H1 (cell line): ENCODE measurements around the gene NTRK2. TPM values are rescaled to one million over a fixed set of nuclear protein-coding genes. Genes with fewer than 3 reads are reported as not detected.

Experiments used
- POLR2A ChIP-seq, 2 experiments: IDR thresholded peaks; 1 replicate in 1 of 2; 2 replicates in 1 of 2; pipeline ENCODE4 v1.6.1; 2011; ENCODE audit warnings: low read depth in 2 of 2, low read length in 2 of 2, mild to moderate bottlenecking in 2 of 2; ENCODE audit errors: control extremely low read depth in 1 of 2
- polyA plus RNA-seq, 7 experiments: library from polyadenylated mRNA; depleted of rRNA in 3 of 7; stranded (reverse) in 5 of 7; unstranded in 2 of 7; fragments of >200 nt in 5 of 7; fragments of 200-250 nt in 2 of 7; gene quantifications; 1 replicate in 5 of 7; 2 replicates in 1 of 7; 4 replicates in 1 of 7; pipeline versions ENCODE4 v1.2.1 to v1.2.3, GENCODE V29; 2011 to 2013; ENCODE audit warnings: missing spikeins in 2 of 7, mixed read lengths in 2 of 7
- total RNA-seq: library from RNA; stranded (reverse); fragmentation: NEBNext Ultra II Directional; extraction: Animal tissue kit (Norgen Biotek cat#: 25700); gene quantifications from 2 replicates; pipeline ENCODE4 v1.2.1, GENCODE V29; 2021
- TF ChIP-seq, protein P1 (sequence below): fragments of 300-600 bp; sonication (generic); IDR thresholded peaks from 2 replicates; pipeline ENCODE4 v1.7.1; 2012; ENCODE audit warnings: low read length, moderate library complexity, mild to moderate bottlenecking, inconsistent platforms; ENCODE audit not compliant: insufficient replicate concordance

Gene NTRK2
- total and polyA plus RNA-seq, 2 of the 8 experiments (the other 6 are each of a cell fraction or from before 2014, with no cell fraction given) = 0.03 to 0.04 TPM

DNA sequence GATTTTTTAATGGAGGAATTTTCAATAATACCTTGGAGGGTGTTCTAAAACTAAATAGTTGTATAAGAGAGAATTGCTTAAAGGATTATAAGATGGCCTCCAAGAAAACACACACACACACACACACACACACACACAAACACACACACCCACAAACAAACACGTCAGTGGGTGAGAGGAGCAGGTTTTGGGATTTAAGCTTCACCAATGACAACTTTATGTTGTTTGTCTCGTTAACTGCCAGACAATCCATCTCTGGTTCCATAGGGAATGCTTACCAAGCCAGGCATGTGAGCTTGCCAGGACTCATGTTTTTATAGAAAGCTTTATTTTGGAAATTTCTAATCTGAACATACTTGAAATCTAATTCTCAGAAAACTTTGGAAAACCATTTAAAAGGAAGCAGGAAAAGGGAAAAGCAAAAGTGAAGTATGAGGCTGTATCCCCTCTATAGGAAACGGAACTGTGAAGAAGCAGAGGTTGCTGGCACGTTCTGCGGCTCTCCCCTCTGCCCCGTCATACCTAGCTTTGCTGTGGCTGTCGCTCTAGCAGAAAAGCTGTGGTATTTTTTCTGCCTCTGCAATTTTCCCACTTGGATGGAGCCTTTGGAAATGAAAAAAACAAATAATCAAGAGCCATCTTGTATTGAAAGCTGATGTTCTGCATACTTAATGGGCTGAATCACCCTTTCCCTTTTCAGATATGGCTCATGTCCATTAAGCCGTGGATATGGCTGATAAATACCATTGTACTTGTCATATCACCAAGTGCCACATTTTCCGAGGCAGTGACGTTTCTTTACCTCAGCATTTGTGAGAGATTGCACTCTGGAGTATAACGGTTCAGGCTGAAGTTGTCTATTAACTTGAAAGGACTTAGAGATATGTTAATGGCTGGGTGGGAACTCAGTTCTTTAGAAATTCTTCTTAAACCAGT, 112.7 kb downstream of the NTRK2 start (continued):
- TF ChIP-seq, protein P1, sequence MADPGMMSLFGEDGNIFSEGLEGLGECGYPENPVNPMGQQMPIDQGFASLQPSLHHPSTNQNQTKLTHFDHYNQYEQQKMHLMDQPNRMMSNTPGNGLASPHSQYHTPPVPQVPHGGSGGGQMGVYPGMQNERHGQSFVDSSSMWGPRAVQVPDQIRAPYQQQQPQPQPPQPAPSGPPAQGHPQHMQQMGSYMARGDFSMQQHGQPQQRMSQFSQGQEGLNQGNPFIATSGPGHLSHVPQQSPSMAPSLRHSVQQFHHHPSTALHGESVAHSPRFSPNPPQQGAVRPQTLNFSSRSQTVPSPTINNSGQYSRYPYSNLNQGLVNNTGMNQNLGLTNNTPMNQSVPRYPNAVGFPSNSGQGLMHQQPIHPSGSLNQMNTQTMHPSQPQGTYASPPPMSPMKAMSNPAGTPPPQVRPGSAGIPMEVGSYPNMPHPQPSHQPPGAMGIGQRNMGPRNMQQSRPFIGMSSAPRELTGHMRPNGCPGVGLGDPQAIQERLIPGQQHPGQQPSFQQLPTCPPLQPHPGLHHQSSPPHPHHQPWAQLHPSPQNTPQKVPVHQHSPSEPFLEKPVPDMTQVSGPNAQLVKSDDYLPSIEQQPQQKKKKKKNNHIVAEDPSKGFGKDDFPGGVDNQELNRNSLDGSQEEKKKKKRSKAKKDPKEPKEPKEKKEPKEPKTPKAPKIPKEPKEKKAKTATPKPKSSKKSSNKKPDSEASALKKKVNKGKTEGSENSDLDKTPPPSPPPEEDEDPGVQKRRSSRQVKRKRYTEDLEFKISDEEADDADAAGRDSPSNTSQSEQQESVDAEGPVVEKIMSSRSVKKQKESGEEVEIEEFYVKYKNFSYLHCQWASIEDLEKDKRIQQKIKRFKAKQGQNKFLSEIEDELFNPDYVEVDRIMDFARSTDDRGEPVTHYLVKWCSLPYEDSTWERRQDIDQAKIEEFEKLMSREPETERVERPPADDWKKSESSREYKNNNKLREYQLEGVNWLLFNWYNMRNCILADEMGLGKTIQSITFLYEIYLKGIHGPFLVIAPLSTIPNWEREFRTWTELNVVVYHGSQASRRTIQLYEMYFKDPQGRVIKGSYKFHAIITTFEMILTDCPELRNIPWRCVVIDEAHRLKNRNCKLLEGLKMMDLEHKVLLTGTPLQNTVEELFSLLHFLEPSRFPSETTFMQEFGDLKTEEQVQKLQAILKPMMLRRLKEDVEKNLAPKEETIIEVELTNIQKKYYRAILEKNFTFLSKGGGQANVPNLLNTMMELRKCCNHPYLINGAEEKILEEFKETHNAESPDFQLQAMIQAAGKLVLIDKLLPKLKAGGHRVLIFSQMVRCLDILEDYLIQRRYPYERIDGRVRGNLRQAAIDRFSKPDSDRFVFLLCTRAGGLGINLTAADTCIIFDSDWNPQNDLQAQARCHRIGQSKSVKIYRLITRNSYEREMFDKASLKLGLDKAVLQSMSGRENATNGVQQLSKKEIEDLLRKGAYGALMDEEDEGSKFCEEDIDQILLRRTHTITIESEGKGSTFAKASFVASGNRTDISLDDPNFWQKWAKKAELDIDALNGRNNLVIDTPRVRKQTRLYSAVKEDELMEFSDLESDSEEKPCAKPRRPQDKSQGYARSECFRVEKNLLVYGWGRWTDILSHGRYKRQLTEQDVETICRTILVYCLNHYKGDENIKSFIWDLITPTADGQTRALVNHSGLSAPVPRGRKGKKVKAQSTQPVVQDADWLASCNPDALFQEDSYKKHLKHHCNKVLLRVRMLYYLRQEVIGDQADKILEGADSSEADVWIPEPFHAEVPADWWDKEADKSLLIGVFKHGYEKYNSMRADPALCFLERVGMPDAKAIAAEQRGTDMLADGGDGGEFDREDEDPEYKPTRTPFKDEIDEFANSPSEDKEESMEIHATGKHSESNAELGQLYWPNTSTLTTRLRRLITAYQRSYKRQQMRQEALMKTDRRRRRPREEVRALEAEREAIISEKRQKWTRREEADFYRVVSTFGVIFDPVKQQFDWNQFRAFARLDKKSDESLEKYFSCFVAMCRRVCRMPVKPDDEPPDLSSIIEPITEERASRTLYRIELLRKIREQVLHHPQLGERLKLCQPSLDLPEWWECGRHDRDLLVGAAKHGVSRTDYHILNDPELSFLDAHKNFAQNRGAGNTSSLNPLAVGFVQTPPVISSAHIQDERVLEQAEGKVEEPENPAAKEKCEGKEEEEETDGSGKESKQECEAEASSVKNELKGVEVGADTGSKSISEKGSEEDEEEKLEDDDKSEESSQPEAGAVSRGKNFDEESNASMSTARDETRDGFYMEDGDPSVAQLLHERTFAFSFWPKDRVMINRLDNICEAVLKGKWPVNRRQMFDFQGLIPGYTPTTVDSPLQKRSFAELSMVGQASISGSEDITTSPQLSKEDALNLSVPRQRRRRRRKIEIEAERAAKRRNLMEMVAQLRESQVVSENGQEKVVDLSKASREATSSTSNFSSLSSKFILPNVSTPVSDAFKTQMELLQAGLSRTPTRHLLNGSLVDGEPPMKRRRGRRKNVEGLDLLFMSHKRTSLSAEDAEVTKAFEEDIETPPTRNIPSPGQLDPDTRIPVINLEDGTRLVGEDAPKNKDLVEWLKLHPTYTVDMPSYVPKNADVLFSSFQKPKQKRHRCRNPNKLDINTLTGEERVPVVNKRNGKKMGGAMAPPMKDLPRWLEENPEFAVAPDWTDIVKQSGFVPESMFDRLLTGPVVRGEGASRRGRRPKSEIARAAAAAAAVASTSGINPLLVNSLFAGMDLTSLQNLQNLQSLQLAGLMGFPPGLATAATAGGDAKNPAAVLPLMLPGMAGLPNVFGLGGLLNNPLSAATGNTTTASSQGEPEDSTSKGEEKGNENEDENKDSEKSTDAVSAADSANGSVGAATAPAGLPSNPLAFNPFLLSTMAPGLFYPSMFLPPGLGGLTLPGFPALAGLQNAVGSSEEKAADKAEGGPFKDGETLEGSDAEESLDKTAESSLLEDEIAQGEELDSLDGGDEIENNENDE = no peak
- no peak for TF ChIP-seq POLR2A (IDR thresholded peaks at IDR 0.05; ENCODE audit: control extremely low read depth in 1 of 2, low read depth in 2 of 2, low read length in 2 of 2)
